Large intestine (tissue), 3 donors: ENCODE data around the gene STOML3. TPM values are rescaled to one million over a fixed set of nuclear protein-coding genes. Genes with fewer than 3 reads are reported as not detected.
A peak's percentile ranks its signal among the peaks of the same experiment; 100 is the strongest.

Experiments
- DNase-seq, 2 donors: peaks; one replicate each; pipeline versions ENCODE4 v3.0.0 to v3.0.0-alpha.2; 2013
- H3K27ac ChIP-seq: one replicate; pipeline ENCODE4 v1.5.1; 2013; ENCODE audit warnings: low read length
- H3K27me3 ChIP-seq: 2 replicates; pipeline ENCODE4 v1.6.1; 2013; ENCODE audit warnings: low read length; ENCODE audit not compliant: control insufficient read depth, insufficient read depth
- H3K36me3 ChIP-seq: 2 replicates; pipeline ENCODE4 v1.6.1; 2013; ENCODE audit warnings: low read length; ENCODE audit not compliant: control insufficient read depth, insufficient read depth
- H3K4me1 ChIP-seq: one replicate; pipeline ENCODE4 v1.6.1; 2013; ENCODE audit warnings: low read length; ENCODE audit not compliant: control insufficient read depth, insufficient read depth
- H3K4me3 ChIP-seq: one replicate; pipeline ENCODE4 v1.5.1; 2013; ENCODE audit warnings: low read length
- H3K9me3 ChIP-seq: one replicate; pipeline ENCODE4 v1.6.1; 2013; ENCODE audit warnings: mild to moderate bottlenecking, low read depth, low read length, moderate library complexity; ENCODE audit not compliant: control insufficient read depth
- WGBS: methylation state at CpG from one replicate; pipeline ENCODE4 v1.1.5; 2013; ENCODE audit warnings: low lambda C conversion rate; ENCODE audit not compliant: insufficient coverage; 5-methylcytosine and 5-hydroxymethylcytosine counted together
- polyA plus RNA-seq: library from polyadenylated mRNA; unstranded; fragments of 120-200 nt; gene quantifications from one replicate; pipeline ENCODE4 v1.2.1, GENCODE V29; 2013

Gene STOML3
- polyA plus RNA-seq, 1 donor: 0.04 TPM

GRCh38 chr13:38993381-38993780 is 2.8 kb upstream of the STOML3 start:
- Histone ChIP-seq H3K27ac (no peak overlapping the region), H3K27me3 (no peaks in the 10 kb centered on the region), H3K9me3 (no peaks in the 10 kb centered on the region), H3K4me1 (no peaks in the 10 kb centered on the region), H3K4me3 (no peak overlapping the region), H3K36me3 (no peaks in the 10 kb centered on the region)
- no peak for DNase-seq
- WGBS: no CpG with 5 or more reads among the region's 4 CpGs

- no peaks in the 10 kb centered on the region for H3K4me1 ChIP-seq
- no peaks in the 10 kb centered on the region for H3K27me3 ChIP-seq
- no peaks in the 10 kb centered on the region for H3K36me3 ChIP-seq
- no peaks in the 10 kb centered on the region for H3K9me3 ChIP-seq
- WGBS: no CpG with 5 or more reads among the region's 2 CpGs
- H3K4me3 ChIP-seq: no peak overlapping the region
- H3K27ac ChIP-seq: no peak overlapping the region
- DNase-seq: no peak
Measured at GRCh38 chr13:38981096-38981495, 9.5 kb downstream of the STOML3 start.

GRCh38 chr13:38980750-38981078 is 9.9 kb downstream of the STOML3 start:
- no peak for DNase-seq
- Histone ChIP-seq H3K4me3 (no peak overlapping the region), H3K27me3 (no peaks in the 10 kb centered on the region), H3K27ac (no peak overlapping the region), H3K36me3 (no peaks in the 10 kb centered on the region), H3K4me1 (no peaks in the 10 kb centered on the region), H3K9me3 (no peaks in the 10 kb centered on the region)
- no CpG with 5 or more reads among the region's 2 CpGs for WGBS

DNA sequence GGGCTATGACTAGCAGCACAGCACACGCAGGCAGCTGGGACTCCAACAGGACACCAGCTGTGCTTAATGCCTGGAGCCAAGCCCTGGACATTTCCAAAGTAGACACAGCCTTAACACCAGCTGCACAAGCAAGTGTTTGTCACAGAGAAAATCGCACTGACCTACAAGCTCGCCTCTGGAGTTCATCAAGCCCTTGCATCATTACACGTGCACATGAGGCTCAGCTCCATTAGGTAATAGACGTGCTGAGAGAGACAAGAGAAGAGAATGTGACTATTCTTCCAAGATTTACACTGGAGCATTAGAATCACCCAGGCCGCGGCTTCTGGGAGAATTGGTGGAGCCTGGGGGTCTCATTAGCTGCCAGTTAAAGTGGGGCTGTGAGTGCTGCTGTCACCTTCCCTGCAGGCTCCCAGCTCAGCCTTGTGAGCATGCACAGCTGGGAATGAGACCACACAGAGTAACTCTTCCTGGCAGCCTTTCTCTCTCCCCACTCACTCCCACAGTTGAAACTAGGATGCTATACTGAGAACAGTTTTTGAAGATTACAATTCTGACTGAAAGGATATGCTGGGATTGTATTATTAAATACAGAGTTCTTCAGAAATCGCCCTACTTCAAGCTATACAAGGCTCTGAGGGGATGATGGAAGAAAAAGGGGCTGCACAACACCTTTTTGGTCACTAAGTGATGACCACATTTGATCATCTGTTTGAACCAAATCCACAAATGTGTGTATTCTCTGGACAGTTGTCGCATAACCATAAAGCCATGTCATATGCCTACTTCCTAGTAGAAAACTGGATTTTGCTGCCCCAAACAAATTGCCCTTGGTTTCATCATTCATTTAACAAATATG is 10.5 kb downstream of the STOML3 start:
- Histone ChIP-seq H3K36me3 (no peaks in the 10 kb centered on the region), H3K9me3 (no peaks in the 10 kb centered on the region), H3K27ac (no peak overlapping the region), H3K27me3 (no peaks in the 10 kb centered on the region), H3K4me3 (no peak overlapping the region), H3K4me1 (no peaks in the 10 kb centered on the region)
- WGBS: 83% methylated on average over 2 of the region's 9 CpGs
- DNase-seq: peak; percentile 29 to 36

DNA sequence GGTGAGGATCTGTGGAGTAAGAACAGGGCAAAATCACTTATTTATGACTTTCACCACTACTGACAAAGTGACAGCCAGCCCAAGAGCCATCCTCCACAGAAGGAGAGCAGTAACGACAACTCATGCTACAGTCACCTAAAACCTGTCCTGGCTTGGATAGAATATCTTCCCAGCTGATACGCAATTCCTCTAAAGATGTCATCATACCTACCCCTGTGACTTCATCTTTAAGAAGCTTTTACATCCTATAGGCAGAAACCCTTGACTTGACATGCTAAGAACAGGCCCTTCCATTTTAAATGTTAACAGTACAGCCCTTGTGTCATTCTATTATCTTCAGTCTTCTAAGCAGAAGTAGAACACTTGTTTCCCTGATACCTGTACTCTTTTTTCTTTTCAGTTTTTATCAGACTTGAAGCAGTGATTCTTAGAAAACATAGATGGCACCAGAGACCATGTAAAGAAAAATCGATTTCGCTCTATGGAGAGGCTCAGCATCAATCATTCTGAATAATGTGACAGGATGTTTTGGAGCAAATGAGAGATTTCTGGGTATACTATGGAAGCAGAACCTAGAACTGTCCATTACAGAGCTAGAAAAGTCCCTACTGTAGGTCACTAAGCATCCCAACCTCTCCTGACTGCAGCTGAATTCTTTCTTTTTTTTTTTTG is 20.1 kb downstream of the STOML3 start:
- H3K4me3 ChIP-seq: no peak overlapping the region
- DNase-seq: no peak
- WGBS: no CpG with 5 or more reads among the region's 4 CpGs
- H3K36me3 ChIP-seq: no peaks in the 10 kb centered on the region
- H3K27me3 ChIP-seq: no peaks in the 10 kb centered on the region
- no peak overlapping the region for H3K27ac ChIP-seq
- no peaks in the 10 kb centered on the region for H3K4me1 ChIP-seq
- no peaks in the 10 kb centered on the region for H3K9me3 ChIP-seq

DNA sequence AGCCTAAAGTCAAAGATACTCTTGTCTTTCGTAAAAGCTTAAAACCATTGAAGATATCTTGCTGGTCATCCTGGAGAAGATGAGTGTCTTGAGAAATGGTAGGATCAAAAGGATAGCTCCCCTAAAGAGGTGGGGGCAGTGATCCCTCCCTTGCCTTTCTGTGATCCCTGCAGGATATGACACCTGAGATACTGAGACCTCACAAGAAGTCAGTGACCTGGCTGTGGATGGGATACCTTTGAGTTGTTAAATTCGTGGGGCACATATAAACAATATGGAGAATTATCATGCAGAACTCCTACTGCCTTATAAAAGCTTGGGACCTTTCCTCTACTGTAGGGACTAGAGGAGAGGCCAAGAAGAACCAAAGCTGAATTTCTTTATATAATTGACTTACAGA is 21.4 kb downstream of the STOML3 start:
- WGBS: no CpG with 5 or more reads among the region's 2 CpGs
- no peak for DNase-seq
- no peaks in the 10 kb centered on the region for H3K9me3 ChIP-seq

DNA sequence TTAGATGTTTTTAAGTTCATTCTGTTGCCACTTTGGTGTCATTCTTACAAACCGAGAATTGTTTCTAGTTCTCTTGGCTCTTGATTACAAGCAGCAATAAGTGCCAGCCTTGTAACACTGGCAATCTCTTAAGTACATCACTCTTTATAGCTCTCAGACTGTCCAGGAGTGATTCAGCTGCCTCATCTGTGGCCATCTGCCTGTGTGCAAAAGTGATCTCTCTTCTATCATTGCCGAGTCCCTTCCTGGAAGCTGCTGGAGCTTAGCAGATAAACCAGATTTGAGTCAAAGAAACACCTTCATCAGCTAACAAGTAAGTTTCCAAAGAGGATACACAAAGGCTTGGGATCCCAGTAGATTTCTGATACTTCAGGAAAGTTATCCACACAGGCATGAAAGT is 23.2 kb downstream of the STOML3 start:
- Histone ChIP-seq H3K4me1 (no peaks in the 10 kb centered on the region), H3K27ac (no peak overlapping the region), H3K9me3 (no peaks in the 10 kb centered on the region), H3K36me3 (no peaks in the 10 kb centered on the region), H3K27me3 (no peaks in the 10 kb centered on the region), H3K4me3 (no peak overlapping the region)
- DNase-seq: no peak
- 50% methylated on average over 1 of the region's 2 CpGs for WGBS

More for the DNA sequence above, 21.4 kb downstream of the STOML3 start:
- Histone ChIP-seq H3K36me3 (no peaks in the 10 kb centered on the region), H3K4me1 (no peaks in the 10 kb centered on the region), H3K27ac (no peak overlapping the region), H3K4me3 (no peak overlapping the region), H3K27me3 (no peaks in the 10 kb centered on the region)

- DNase-seq: no peak
- no peaks in the 10 kb centered on the region for H3K36me3 ChIP-seq
- no CpG with 5 or more reads among the region's 4 CpGs for WGBS
Measured at GRCh38 chr13:38965281-38965680, 25.4 kb downstream of the STOML3 start.

DNA sequence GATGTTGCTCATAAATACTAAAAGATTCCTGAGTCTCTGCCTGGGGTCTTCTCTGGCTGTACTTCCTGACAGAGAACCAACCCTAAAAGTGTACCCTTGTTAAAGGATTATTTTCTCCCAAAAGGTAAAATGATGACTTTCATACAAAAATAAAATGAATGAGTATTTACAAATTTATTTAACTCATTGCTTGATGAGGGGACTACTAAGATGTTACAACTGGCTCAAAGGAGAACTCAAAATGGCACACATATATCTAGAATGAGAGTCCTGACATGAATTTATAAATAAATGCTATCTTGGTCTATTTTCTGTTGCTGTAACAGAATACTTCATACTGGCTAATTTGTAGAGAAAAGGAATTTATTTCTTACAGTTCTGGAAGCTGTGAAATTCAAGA is 30.5 kb downstream of the STOML3 start:
- Histone ChIP-seq H3K27me3 (no peaks in the 10 kb centered on the region), H3K27ac (no peak overlapping the region), H3K9me3 (no peaks in the 10 kb centered on the region), H3K36me3 (no peaks in the 10 kb centered on the region), H3K4me3 (no peak overlapping the region), H3K4me1 (no peaks in the 10 kb centered on the region)
- DNase-seq: no peak

More at GRCh38 chr13:38965281-38965680, 25.4 kb downstream of the STOML3 start:
- Histone ChIP-seq H3K27ac (no peak overlapping the region), H3K4me3 (no peak overlapping the region), H3K27me3 (no peaks in the 10 kb centered on the region), H3K9me3 (no peaks in the 10 kb centered on the region), H3K4me1 (no peaks in the 10 kb centered on the region)

DNA sequence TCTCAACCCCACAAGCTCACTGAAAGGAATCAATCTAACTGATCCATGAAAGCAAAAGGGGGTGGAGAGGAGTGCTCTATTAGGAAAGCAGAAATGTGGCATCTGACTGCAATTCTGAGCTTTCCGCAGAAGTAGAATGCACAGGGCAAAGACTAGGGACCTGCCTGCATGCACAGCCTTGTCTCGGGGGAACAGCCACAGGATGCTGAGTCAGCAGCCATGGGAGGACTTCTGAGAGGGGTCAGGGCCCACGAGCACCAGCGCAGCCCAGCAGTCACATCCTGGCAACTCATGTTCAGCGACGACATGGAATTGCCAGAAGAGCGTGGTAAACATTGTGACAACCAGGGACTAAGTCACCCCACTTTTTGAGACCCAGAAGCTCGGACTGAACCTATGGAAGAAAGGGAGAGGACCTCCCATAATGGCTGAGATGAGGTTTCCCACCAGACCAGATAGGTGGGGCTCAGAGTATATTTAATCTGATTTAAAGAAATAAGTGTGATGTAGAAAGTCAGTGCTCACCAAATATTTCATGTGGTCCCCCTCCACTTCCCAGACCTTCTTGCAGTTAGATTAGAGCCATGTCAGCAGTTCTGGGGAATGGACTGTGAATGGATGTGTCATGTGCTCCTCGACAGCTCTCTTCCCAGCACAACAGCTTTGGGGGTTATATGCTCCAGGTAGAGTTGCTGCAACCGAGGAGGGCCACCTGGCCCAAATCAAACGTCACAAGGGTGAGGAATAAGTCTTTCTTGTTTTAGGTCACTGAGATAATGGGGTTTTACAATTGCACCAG is 32.6 kb downstream of the STOML3 start:
- DNase-seq: no peak
- Histone ChIP-seq H3K27ac (no peak overlapping the region), H3K4me1 (no peaks in the 10 kb centered on the region), H3K27me3 (no peaks in the 10 kb centered on the region), H3K9me3 (no peaks in the 10 kb centered on the region), H3K36me3 (no peaks in the 10 kb centered on the region), H3K4me3 (no peak overlapping the region)
- WGBS: no CpG with 5 or more reads among the region's 11 CpGs
